Measurements from ENCODE around the gene QSOX2.

DNA sequence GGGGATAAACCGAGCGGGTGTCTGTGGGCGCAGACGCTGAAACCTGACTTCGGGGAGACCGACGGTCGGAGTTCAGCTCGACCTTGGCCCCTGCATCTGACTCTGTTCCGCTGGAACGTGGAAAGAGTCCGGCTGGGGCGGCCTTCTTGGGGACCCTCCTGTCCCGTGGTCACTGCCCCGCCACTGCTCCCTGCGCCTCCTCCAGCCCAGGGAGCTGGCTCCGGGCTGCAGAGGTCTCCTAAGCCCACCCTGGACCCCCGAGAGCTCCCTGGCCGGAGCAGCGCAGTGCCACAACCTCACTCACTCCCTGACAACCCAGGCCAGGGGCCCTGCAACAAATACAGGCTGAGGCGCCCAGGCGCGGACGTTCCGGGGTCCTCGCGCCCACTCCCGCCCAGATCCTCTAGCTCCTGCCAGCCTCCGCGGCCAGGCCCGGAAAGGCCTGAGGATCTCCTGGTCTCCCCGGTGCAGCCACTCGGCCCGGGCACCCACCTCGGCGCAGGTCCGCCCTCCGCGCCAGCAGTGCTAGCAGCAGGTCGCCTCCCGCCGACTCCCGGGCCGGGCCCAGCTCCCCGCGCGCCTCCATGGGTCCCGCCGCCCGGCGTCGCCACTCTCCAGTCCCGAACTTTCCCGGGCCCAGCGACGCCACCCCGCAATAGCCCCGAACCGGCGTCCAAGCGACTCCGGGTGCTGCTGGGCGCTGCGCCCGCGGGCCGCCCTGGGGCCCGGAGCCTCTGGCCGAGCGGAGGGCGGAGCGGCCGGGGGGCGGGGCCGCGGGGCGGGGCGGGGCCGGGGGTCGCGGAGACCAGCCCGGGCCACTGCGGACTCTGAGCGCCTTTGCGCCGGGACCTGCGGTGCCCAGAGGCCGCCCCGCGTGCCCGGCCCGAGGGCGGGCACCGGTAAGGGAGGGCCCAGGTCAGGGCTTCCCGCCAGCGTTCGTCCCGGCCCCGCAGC lies 42.9 kb downstream of the QSOX2 start:
- TF ChIP-seq, protein P1, sequence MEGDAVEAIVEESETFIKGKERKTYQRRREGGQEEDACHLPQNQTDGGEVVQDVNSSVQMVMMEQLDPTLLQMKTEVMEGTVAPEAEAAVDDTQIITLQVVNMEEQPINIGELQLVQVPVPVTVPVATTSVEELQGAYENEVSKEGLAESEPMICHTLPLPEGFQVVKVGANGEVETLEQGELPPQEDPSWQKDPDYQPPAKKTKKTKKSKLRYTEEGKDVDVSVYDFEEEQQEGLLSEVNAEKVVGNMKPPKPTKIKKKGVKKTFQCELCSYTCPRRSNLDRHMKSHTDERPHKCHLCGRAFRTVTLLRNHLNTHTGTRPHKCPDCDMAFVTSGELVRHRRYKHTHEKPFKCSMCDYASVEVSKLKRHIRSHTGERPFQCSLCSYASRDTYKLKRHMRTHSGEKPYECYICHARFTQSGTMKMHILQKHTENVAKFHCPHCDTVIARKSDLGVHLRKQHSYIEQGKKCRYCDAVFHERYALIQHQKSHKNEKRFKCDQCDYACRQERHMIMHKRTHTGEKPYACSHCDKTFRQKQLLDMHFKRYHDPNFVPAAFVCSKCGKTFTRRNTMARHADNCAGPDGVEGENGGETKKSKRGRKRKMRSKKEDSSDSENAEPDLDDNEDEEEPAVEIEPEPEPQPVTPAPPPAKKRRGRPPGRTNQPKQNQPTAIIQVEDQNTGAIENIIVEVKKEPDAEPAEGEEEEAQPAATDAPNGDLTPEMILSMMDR (IDR thresholded peaks at IDR 0.05) = no peak
- TF ChIP-seq POLR2A (IDR thresholded peaks at IDR 0.05) = no peak
